ENCODE results near the gene DLEC1. TPM values are rescaled to one million over a fixed set of nuclear protein-coding genes. Genes with fewer than 3 reads are reported as not detected.
"Not testable (repeated sequence)": the region's sequence is repeated elsewhere in the genome, so short reads cannot be mapped to it uniquely, and the experiment has no call there.

The DLEC1 gene
- total RNA-seq, 2 experiments from 2014 or later: 0.19 to 0.46 TPM

DNA sequence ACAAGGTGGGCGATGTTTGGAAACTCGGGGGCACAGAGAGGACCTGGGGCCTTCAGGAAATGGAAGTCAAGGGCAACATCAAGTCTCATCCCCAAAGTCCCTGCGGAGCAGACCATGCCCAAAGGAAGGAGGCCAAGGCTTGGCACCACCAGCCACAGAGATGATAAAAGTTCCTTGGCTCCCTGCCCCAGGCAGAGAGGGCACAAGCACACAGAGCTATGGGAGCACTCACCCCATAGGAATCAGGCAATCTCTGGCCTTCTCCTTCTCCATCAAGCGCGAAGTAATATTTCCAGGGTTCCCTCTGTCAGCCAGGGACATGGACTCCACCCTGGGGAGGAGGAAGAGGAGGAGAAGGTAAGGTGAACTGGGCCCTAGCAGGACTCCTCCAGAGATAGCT is 90.0 kb downstream of the DLEC1 start:
- Mint-ChIP-seq H3K4me3 (no peak overlapping the region), H3K9me3 (ENCODE audit: low read depth) (no peaks in the 10 kb centered on the region), H3K36me3 (ENCODE audit: low read depth) (peaks cover 38% of the 10 kb centered on the region), H3K27ac (no peak overlapping the region), H3K4me1 (peaks cover 10% of the 10 kb centered on the region), H3K27me3 (no peaks in the 10 kb centered on the region)
- DNase-seq: no peak
- intact Hi-C loops (cut with DNase I, micrococcal nuclease): no loop called here
- ChIA-PET POLR2A (interaction anchor here (0.6 kb wide), 1 partner anchor 217 kb away, joined by 3 read pairs; no protein-coding TSS in a partner anchor), CTCF (interaction anchor here (0.7 to 1.0 kb wide), 2 partner anchors 8 to 303 kb away, joined by 3 read pairs; partner anchors contain the start of gene ACAA1)
- ATAC-seq: no peak

DNA sequence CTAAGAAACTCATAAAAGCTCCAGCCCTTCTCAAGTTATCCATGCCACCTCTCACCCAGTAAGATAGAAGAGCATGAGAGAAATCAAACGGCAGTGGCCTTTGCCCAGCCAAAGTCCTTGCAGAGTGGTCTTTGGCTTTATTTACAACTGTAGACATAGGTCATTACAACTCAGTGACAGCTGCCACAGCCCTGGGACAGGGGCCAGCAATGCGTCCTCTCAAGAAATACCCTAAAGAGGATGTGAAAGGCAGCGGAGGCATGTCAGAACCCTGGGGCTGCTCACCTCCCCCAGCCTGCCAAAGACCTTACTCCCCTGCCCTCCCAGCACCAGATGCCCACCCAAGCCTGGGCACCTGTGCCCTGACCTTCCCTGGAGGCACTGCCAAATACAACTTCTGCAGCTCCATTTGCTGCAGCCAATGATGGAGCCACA is 91.6 kb downstream of the DLEC1 start:
- DNase-seq (no peak), ATAC-seq (no peak)
- Mint-ChIP-seq H3K9me3 (ENCODE audit: low read depth) (no peaks in the 10 kb centered on the region), H3K4me1 (peaks cover 24% of the 10 kb centered on the region), H3K4me3 (no peak overlapping the region), H3K36me3 (ENCODE audit: low read depth) (peaks cover 42% of the 10 kb centered on the region), H3K27ac (no peak overlapping the region), H3K27me3 (no peaks in the 10 kb centered on the region)
- CTCF ChIA-PET: interaction anchor here (0.6 kb wide), 2 partner anchors 33 to 130 kb away, joined by 3 to 4 read pairs; no protein-coding TSS in a partner anchor
- intact Hi-C loops (cut with DNase I, micrococcal nuclease): loop anchor here in 1 of 2 experiments (10.0 kb wide), 1 partner anchor 324 kb away; the partner anchor contains the start of gene ACVR2B
- POLR2A ChIA-PET: no interaction called here

DNA sequence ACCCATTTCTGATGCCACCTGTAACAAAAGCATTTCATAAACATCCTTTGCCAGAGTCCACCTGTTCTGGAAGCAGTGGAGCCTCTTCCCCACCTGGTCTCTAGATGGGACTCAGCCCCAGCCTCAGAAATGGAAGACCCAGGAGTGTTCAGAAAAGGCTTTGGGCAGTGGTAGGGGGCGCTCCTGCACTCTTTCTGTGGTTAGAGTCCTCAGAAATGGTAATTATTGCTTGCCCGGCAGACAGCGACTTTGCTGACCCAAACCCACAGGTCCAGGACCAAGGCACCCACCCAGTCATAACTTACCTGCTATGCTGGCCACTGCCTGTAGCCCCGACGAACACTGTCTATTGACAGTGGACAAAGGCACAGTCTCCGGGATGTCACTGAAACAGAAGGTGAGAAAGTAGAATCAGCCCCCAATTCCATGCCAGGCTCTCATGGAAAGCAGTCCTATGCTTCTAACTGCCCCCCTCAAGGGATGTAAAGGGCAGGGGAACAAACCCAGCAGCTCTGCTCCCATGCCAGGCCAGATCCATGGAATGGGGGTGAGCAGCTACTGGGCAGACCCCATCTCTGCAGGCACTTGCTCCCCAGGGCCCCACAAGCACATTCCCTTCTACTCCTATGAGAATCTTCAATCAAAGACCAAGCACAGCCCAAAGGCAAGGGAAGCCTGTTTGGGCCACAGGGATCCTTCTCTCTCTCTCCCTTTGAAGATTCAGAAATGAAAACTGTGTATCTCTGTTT is 92.8 kb downstream of the DLEC1 start:
- ChIA-PET CTCF (no interaction called here), POLR2A (no interaction called here)
- intact Hi-C loops (cut with DNase I, micrococcal nuclease): loop anchor here in 1 of 2 experiments (10.0 kb wide), 1 partner anchor 323 kb away; the partner anchor contains the start of gene ACVR2B
- no peak overlapping the region for H3K4me3 Mint-ChIP-seq
- H3K36me3 Mint-ChIP-seq (ENCODE audit: low read depth): peaks cover 42% of the 10 kb centered on the region
- H3K9me3 Mint-ChIP-seq (ENCODE audit: low read depth): no peaks in the 10 kb centered on the region
- ATAC-seq (no peak), DNase-seq (peak; percentile 61)
- no peaks in the 10 kb centered on the region for H3K27me3 Mint-ChIP-seq
- H3K4me1 Mint-ChIP-seq: peaks cover 25% of the 10 kb centered on the region
- no peak overlapping the region for H3K27ac Mint-ChIP-seq

DNA sequence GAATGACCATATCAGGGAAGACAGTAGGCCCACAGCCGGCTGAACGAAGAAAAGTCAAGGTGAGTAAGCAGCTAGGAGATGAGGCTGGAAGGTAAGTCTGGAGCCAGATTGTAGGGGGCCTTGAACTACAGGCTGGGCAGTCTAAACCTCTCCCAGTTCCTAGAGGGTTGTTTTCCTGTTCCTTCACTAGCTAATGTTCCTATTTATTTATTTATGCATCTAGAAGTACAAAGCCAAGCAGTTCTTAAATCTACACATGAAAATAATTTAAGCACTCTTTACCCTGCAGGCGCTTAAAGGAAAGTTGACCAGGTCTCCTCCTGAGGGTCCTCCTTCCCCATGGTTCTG is 94.2 kb downstream of the DLEC1 start:
- no peak for ATAC-seq
- intact Hi-C loops (cut with DNase I, micrococcal nuclease): loop anchor here in 1 of 2 experiments (10.0 kb wide), 1 partner anchor 322 kb away; the partner anchor contains the start of gene ACVR2B
- Mint-ChIP-seq H3K27ac (peak overlapping the region; percentile 59), H3K4me1 (peaks cover 33% of the 10 kb centered on the region), H3K36me3 (ENCODE audit: low read depth) (peaks cover 38% of the 10 kb centered on the region), H3K27me3 (no peaks in the 10 kb centered on the region), H3K4me3 (no peak overlapping the region), H3K9me3 (ENCODE audit: low read depth) (no peaks in the 10 kb centered on the region)
- CTCF ChIA-PET: no interaction called here
- DNase-seq: no peak
- POLR2A ChIA-PET: interaction anchor here (0.7 kb wide), 1 partner anchor 12 kb away, joined by 3 read pairs; no protein-coding TSS in a partner anchor

DNA sequence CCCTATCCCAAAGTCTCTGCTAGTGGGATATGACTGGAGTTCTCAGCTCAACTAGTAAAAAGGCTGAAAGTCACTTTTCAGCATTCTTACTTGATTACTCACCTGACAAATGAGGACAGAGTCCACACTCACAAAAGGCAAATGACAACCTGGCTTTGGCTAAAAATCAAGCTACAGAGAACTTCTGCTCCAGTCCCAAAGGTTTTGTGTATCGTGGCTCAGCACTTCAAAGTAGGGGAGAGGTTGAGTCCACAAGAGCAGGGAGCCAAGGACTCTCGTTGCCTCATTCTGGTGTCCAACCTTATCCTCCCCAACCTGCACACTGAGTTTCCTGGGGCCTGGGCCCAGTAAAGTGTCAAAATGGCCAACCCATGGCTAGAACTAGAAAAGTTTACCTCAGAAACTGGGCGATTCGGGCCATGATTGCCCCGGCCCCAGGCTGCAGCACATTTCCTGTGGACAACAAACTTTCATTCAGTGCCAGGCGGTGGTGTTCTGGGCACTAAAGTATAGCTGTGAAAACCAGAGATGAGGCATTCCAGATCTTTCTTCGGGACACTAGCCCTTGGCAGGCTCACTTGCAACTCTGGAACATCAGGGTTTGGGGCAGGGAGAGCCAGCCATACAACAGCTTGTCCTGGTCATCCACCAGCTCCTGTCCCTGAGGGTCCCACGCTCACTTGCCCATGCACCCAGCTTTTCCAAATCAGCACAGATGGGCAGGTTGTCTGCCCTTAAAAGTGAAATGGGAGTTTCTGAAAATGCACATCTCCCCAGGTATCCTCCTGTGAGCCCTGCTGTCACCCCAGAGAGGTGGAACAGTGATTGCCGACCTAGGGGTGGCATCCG is 94.8 kb downstream of the DLEC1 start:
- CTCF ChIA-PET: interaction anchor here (0.6 kb wide), 1 partner anchor 18 kb away, joined by 3 read pairs; no protein-coding TSS in a partner anchor
- H3K9me3 Mint-ChIP-seq (ENCODE audit: low read depth): no peaks in the 10 kb centered on the region
- intact Hi-C loops (cut with DNase I, micrococcal nuclease): loop anchor here in 1 of 2 experiments (10.0 kb wide), 1 partner anchor 321 kb away; the partner anchor contains the start of gene ACVR2B
- ATAC-seq (no peak), DNase-seq (no peak)
- POLR2A ChIA-PET: no interaction called here
- H3K36me3 Mint-ChIP-seq (ENCODE audit: low read depth): peaks cover 38% of the 10 kb centered on the region
- peaks cover 35% of the 10 kb centered on the region for H3K4me1 Mint-ChIP-seq
- H3K4me3 Mint-ChIP-seq: no peak overlapping the region
- no peaks in the 10 kb centered on the region for H3K27me3 Mint-ChIP-seq
- H3K27ac Mint-ChIP-seq: no peak overlapping the region

DNA sequence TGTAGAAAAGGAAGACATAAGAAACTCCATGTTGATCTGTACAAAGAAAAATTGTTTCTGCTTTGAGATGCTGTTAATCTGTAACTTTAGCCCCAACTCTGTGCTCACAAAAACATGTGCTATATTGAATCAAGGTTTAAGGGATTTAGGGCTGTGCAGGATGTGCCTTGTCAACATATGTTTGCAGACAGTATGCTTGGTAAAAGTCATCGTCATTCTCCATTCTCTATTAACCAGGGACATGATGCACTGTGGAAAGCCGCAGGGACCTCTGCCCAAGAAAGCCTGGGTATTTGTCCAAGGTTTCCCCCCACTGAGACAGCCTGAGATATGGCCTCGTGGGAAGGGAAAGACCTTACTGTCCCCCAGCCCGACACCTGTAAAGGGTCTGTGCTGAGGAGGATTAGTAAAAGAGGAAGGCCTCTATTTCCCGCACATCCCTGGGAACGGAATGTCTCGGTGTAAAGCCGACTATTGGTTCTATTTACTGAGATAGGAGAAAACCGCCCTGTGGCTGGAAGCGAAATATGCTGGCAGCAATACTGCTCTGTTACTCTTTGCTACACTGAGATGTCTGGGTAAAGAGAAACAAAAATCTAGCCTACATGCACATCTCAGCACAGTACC is 95.6 kb downstream of the DLEC1 start:
- POLR2A ChIA-PET; DNase-seq; CTCF ChIA-PET; H3K9me3 Mint-ChIP-seq (ENCODE audit: low read depth); H3K27me3 Mint-ChIP-seq; ATAC-seq: not testable (repeated sequence)
- Mint-ChIP-seq H3K27ac (peak overlapping the region; percentile 93), H3K4me3 (peak overlapping the region; percentile 97), H3K36me3 (ENCODE audit: low read depth) (peaks cover 38% of the 10 kb centered on the region), H3K4me1 (peaks cover 39% of the 10 kb centered on the region)
- intact Hi-C loops (cut with DNase I, micrococcal nuclease): loop anchor here (5.0 to 10.0 kb wide), 5 partner anchors 78 to 1253 kb away; partner anchors contain the start of gene ACVR2B (in 1 of the 2)

DNA sequence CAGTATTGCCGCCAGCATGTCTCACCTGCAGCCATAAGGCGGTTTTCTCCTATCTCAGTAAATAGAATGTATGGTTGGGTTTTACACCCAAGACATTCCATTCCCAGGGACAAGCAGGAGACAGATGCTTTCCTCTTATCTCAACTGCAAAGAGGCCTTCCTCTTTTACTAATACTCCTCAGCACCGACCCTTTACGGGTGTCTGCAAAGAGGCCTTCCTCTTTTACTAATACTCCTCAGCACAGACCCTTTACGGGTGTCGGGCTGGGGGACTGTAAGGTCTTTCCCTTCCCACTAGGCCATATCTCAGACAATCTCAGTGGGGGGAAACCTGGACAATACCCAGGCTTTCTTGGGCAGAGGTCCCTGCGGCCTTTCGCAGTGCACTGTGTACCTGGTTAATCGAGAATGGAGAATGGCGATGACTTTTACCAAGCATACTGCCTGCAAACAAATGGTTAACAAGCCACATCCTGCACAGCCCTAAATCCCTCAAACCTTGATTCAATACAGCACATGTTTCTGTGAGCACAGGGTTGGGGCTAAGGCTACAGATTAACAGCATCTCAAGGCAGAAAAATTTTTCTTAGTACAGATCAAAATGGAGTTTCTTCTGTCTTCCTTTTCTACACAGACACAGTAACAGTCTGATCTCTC is 96.7 kb downstream of the DLEC1 start:
- intact Hi-C loops (cut with DNase I, micrococcal nuclease): loop anchor here (2.0 to 10.0 kb wide), 7 partner anchors 77 to 1252 kb away; partner anchors contain the start of genes XYLB (in 2 of the 2) and ACVR2B (in 1 of the 2)
- H3K27me3 Mint-ChIP-seq; ATAC-seq; H3K9me3 Mint-ChIP-seq (ENCODE audit: low read depth); POLR2A ChIA-PET: not testable (repeated sequence)
- peak overlapping the region; percentile 93 for H3K27ac Mint-ChIP-seq
- CTCF ChIA-PET: interaction anchor here (1.4 to 2.1 kb wide), 3 partner anchors 29 to 210 kb away, joined by 3 to 10 read pairs (median 7); partner anchors contain the start of genes OXSR1 and XYLB
- DNase-seq: peak; percentile 55
- peaks cover 41% of the 10 kb centered on the region for H3K36me3 Mint-ChIP-seq (ENCODE audit: low read depth)
- peaks cover 49% of the 10 kb centered on the region for H3K4me1 Mint-ChIP-seq
- peak overlapping the region; percentile 97 for H3K4me3 Mint-ChIP-seq

DNA sequence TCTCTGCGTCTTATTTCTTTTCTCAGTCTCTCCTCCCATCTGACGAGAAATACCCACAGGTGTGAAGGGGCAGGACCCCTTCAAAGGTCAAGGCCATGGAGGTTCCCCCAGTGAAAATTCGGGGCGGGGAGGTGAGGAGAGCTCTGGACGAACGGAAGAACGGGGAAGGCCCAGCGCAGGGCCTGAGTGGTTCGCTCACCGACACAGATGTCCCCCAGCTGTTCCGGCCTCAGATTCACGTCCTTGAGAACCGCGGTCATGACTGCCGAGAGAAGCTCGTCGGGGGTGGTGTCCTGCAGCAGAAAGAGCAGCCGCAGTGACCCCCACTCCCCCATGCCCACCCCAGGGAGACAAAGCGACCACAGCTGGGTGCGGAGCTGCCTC is 97.4 kb downstream of the DLEC1 start:
- Mint-ChIP-seq H3K27ac (peak overlapping the region; percentile 93), H3K27me3 (no peaks in the 10 kb centered on the region), H3K4me1 (peaks cover 51% of the 10 kb centered on the region), H3K36me3 (ENCODE audit: low read depth) (peaks cover 44% of the 10 kb centered on the region), H3K4me3 (peak overlapping the region; percentile 97), H3K9me3 (ENCODE audit: low read depth) (no peaks in the 10 kb centered on the region)
- ATAC-seq (no peak), DNase-seq (peak; percentile 43)
- intact Hi-C loops (cut with DNase I, micrococcal nuclease): loop anchor here (2.0 to 10.0 kb wide), 7 partner anchors 76 to 1251 kb away; partner anchors contain the start of genes XYLB (in 2 of the 2) and ACVR2B (in 1 of the 2)
- ChIA-PET POLR2A (interaction anchor here (0.9 to 4.3 kb wide), 3 partner anchors 28 to 144 kb away, joined by 4 to 47 read pairs (median 5); partner anchors contain the start of gene OXSR1), CTCF (interaction anchor here (1.1 to 2.9 kb wide), 5 partner anchors 19 to 210 kb away, joined by 3 to 16 read pairs (median 7); partner anchors contain the start of genes OXSR1 and XYLB)

DNA sequence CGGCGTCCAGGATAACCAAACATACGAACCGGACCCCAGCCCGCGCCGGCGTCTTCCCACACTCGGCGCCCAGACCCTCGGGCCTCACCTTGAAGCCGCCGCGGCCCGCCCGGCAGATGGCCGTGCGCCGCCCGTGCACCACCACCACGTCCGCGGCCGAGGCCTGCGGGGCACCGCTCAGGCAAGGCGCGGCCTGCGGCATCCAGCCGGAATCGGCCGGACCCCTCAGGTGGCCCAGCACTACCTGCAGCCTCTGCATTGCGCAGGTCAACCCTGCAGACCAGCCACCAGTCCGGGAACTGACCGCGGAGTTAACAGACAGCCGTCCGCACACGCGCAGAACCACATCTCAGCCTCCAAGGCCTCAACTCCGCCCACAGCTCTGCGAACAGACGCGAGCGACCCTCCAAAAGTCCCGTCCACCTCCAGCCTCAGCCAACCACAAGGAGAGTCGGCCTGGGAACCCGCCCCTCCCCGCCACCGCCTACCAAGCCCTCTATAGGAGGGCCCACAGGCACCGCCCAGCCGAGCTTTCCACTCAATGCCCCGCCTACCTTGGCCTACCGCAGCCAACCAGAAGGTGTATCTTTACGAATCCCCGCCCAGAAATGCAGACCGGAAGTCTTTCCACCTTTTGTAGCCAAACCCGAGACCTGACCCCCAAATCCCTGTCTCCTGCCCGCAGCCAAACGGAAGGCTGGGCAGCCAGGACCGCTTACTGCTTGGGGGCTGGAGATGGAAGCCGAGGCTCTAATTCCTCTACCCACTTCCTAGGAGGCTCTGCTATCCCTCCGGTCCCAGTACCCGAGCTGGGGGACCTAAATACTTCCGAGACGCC is 98.0 kb downstream of the DLEC1 start, which contains the start of gene ACAA1:
ACAA1 (minus strand) TSS at position 351 of the 838 bp plus-strand sequence; CDS start at position 259, 92 bp downstream.
- H3K4me3 Mint-ChIP-seq: peak within 1 kb of the TSS; percentile 97
- no peaks in the 10 kb centered on the region for H3K27me3 Mint-ChIP-seq
- intact Hi-C loops (cut with DNase I, micrococcal nuclease): loop anchor here (1.0 to 10.0 kb wide), 13 partner anchors 28 to 1250 kb away; partner anchors contain the start of genes ACVR2B (in 2 of the 2), DLEC1 (in 2 of the 2), OXSR1 (in 2 of the 2) and XYLB (in 2 of the 2)
- POLR2A ChIA-PET: interaction anchor here (0.9 to 4.3 kb wide), 4 partner anchors 27 to 210 kb away, joined by 3 to 47 read pairs (median 4); partner anchors contain the start of genes OXSR1 and XYLB
- CTCF ChIA-PET: interaction anchor here (0.5 to 2.9 kb wide), 9 partner anchors 9 to 280 kb away, joined by 3 to 16 read pairs (median 3); partner anchors contain the start of genes OXSR1 and XYLB
- DNase-seq: peak; percentile 99
- H3K9me3 Mint-ChIP-seq (ENCODE audit: low read depth): no peaks in the 10 kb centered on the region
- peak; percentile 95 for ATAC-seq
- peaks cover 47% of the 10 kb centered on the region for H3K36me3 Mint-ChIP-seq (ENCODE audit: low read depth)
- H3K27ac Mint-ChIP-seq: peak within 1 kb of the TSS; percentile 100
- peaks cover 53% of the 10 kb centered on the region for H3K4me1 Mint-ChIP-seq
